ENCODE data around the gene GNB1.
"Not testable (repeated sequence)": the region's sequence is repeated elsewhere in the genome, so short reads cannot be mapped to it uniquely, and the experiment has no call there.

The GNB1 gene

DNA sequence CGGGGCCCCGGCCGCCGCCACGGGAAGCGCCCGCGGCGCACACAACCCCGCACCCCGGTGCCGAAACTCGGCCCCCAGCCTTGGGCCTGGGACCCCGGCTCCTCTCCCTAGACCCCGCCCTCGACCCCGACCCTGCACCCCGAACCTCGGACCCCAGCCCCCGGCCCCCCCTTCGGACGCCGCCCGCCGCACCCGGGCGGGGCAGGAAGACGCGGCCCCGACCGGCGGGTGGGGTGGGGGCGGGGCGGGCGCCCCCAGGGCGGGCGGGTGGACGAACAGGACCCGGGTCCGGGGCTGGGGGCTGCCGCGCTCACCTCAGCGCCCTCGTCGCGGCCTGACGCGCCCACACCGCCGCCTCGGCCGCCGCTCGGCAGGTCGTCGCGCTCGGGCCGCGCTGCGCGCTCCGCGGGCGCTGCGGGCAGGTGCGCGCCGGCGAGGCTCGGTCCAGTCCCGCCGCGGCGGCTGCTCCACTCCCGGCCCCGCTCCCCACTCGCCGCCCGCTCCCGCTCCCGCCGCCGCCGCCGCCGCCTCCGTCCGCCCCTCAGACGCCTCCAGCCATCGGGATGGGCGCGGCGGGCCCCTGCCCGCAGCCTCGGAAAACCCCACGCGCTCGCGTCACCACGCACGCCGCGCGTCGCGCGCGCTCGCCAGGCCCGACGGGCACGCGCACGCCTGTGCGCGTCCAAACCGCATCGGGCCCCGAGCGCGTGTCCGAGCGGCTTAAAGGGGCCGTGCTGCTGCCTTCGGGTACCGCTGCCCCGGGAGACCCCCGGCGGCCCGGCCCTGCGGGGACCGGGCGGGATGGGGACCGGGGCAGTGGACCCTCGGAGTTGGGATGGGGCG is at the start of gene GNB1:
Gene GNB1 (minus strand): TSS at position 582 of the 843 bp plus-strand sequence. CDS start 65,634 bp downstream, outside the sequence.
- DNase-seq (ENCODE audit: low read depth in 2 of 2), result peak; percentile 76 to 81

- no peak for DNase-seq (ENCODE audit: low read depth in 2 of 2)
Measured at GRCh38 chr1:1940123-1940425, 49.2 kb upstream of the GNB1 start.

DNA sequence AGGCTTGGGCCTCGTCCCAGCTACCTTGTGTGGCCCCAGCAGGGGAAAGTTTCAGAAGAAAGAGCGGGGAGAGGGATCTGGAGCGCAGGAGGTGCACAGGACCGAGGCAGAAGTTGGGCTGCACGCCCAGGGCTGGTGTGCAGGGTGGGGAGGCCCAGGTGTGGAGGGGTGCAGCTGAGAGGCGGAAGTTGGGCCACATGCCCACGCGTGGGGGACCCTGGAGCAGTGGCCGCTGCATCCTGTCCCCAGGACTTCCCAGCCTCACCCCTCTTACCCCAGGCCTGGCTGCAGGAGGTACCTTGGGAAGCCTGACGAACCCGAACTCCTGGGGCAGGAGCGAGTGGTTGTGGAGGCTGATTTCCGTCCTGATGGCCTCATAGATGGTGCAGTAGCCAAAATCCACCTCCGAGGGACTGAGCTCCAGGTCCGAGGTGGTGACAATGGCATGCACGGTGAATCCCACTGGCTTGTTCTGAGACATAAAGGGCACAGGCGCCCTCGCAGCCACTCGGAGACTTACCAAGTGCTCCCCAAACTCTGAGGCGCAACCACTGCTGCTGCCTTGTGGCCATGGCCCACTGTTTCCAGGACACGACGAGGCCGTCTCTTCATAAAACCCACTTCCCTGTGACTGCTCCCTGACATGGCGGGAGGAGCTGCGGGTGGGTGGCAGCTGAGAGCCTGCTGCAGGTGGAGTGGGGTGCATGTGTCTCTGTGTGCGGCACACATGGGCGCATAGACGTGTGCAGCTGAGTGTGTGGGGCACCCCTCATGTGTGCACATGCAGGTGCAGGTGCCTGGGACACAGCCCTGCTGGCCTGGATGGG is 48.6 kb upstream of the GNB1 start:
- DNase-seq (ENCODE audit: low read depth in 2 of 2), result no peak

DNA sequence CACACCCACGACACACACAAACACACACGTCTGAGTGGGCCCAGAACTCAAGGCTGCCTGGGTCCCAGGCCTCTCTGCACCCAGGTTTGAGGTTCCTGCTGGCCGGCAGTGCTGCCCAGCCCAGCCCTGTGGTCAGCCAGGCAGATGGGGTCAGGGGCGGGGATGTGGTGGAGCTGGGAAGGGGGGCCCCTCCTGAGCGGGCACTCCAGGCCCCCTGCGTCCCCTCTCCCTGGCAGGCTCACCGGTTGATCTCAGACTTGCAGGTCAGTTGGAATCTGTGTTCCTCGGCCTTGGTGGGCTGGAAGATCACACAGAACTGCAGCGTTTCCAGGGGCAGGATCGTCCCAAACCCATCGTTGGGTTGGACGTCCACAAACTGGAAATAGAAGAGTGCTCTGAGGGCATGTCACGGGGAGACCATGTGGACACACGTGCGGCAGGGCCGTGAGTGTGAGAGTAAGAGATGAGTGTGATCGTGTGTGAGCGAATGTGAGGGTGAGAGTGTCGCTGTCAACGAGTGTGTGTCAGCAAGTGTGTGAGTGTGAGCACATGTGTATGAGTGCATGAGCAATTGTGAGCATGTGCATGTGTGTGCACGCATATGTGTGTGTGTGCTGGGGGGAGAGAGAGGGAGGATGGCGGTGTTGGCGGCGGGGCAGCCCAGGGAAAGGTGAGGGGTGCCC is 47.9 kb upstream of the GNB1 start:
- DNase-seq (ENCODE audit: low read depth in 2 of 2), result no peak

DNA sequence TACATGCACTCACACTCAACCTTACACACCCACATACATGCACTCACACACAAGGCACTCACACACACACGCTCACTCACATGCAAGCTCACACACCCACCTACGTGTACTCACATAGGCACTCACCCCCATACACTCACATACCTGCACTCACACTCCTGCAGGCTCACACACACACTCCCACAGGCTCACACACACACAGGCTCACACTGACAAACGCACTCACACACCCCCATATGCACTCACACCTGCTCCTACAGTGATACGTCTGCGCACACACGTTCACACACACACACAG is 47.3 kb upstream of the GNB1 start:
- no peak for DNase-seq (ENCODE audit: low read depth in 2 of 2)

- no peak for DNase-seq (ENCODE audit: low read depth in 2 of 2)
Measured at GRCh38 chr1:1937549-1938275, 46.8 kb upstream of the GNB1 start.

GRCh38 chr1:1937061-1937460 is 46.2 kb upstream of the GNB1 start:
- no peak for DNase-seq (ENCODE audit: low read depth in 2 of 2)

- DNase-seq (ENCODE audit: low read depth in 2 of 2), result not testable (repeated sequence)
Measured at GRCh38 chr1:1934848-1935247, 44.0 kb upstream of the GNB1 start.

DNA sequence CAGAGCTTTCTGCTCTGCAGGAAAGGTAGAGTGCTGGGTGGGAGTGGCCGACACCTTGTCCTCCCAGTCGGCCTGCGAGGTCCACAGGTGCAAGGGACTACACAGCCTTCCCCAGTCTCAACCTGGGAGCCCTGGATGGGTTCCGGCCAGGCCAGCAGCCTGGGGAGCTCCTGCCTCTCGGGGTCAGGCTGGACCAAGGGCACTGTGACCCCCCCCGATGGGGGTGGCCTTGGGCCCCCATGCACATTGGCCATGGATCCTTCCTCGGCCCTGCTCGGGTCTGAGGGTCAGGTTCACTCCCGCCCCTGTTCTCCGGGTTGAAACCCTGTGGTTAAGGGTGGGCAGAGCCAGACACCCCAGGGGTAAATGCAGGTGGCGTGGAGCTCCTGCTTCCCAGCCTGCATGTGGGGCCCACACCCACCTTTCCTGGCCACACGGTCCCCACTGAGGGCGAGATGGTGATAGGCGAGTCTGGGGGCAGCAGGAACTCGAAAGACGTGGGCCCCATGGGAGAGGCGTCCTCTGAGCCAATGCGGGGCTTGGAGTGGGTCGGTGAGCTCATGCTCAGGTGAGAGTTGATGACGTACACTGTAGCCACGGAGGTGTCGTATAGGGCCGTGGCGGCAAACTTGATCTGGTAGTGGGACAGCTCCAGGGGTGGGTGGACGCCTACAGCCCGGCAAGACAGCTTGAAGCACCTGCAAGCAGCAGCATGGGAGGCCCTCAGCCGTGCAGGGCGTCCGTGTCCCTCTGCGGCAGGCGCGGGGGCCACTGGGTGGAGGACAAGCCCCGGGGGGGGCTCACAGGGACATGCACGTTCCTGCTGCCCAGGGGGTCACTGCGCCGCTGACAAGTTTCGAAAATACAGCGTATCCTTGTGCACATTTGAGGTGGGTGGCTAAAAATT is 39.0 kb upstream of the GNB1 start:
- no peak for DNase-seq (ENCODE audit: low read depth in 2 of 2)

GRCh38 chr1:1929102-1929638 is 38.3 kb upstream of the GNB1 start:
- DNase-seq (ENCODE audit: low read depth in 2 of 2), result no peak

- DNase-seq (ENCODE audit: low read depth in 2 of 2), result no peak
Measured at GRCh38 chr1:1928231-1929101, 37.6 kb upstream of the GNB1 start.

DNA sequence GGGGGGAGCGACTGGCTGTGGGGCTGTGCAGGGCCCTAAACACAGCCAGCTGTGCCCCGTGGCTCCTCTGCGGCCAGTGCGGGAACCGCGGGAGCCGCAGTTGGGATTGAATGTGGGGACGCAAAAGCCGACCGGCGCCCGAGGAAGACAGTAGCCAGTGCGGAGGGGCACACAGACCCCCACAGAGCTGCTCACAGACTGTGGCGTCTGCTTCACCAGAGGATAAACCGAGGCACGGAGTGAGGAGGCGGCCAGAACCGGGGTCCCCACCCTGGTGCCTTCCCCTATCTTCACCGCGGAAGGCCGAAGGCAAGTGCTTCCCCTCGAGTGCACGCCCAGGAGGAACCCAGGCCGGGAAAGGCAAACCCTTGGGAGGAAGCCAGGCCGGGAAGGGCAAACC is 36.9 kb upstream of the GNB1 start:
- no peak for DNase-seq (ENCODE audit: low read depth in 2 of 2)

DNA sequence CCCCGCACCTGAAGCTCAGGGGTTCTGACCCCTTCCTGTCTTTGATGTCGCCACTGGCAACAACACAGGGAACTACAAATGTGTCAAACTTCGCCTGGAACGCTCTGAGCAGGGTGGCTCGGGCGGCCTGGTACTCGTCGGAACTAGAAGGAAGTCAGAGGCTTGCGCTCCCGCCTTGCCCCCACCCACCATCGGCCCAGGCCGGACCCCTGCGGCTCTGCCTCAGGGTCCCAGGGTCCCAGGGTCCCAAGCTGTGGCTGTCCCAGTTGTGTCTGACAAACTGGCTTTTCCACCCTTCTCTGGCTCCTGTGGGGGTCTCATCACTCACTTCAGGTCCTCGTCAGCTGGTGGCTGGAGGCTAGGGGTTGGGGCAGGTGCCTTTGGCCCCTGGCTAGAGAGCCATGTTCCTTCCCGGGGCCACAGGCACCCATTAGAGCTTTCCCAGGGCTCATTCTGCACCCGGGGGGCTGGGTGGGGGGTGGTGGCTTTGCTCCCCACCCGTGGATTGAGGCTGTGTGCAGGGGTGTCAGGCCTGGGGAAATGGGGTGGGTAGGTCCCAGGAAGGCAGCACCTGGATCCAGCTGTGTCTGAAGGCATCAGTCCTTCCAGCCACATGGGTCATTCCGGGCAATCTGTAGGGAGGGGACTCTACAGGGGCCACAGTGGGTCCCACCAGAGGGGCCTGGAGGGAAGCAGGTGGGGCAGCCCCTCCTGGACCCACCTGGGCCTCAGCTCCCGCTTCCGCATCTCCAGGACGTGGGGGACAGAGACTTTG is 36.2 kb upstream of the GNB1 start:
- DNase-seq (ENCODE audit: low read depth in 2 of 2), result no peak

DNA sequence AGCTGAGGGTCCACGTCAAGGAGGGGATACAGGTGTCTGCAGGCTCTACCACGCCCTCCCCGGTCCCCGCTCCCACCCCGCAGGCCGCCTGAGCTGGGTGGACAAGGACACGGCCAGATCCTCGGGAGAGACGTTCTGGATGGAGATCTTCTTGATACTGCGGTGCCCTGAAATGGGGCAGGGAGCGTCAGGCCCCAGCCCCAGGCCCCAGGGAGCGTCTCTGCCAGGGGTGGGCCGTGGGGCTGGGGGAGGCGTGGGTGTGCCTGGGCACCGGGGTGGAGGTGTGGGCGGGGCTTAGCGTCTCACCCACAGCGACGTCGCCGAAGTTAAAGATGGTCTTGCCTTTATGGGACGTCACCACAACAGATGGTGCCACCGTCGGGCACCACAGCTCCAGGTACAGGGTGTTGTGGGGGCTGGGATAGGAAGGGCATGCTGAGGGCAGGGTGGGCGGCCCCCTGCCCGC is 35.5 kb upstream of the GNB1 start:
- DNase-seq (ENCODE audit: low read depth in 2 of 2), result no peak

DNA sequence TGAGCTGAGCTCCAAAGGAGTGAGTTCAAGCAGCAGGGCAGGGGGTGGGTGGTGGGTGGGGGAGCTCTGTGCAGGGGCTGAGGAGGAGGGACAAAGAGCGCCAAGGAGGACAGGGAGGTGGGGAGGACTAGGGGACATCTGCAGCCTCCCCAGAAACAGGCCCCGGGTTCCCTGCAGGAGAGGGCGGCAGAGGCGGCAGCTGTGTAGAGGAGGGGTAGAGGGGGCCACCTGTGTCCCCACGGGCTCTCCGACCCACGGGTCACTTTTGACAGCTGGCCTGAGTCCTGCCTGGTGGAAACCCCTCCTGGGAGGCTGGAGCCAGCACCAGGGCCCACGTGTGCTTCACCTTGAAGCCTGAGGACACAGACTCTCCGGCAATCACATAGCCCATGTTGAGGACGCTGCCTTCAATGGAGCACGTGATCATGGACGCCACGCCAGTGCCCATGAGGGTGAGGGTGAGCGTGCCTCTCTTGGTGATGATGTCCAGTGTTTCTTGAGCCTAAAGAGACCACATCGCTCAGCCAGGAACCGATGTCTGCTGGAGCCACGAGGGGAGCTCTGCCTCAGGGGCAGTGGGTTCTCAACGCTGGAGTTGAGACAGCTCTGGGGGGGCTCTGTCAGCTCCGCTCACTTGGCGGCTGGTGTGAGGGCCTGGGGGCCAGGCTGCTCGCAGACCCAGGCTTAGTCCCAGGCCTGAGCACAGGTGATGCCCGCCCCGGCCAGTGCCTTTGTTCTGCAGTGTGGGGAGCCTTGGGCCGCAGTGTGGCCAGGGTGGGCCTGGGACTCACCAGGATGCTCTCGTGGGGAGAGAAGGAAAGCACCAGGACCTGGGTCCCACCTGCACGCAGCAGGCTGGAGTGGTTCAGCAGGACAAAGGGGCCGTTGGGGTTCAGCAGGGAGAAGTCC is 34.8 kb upstream of the GNB1 start:
- no peak for DNase-seq (ENCODE audit: low read depth in 2 of 2)

DNA sequence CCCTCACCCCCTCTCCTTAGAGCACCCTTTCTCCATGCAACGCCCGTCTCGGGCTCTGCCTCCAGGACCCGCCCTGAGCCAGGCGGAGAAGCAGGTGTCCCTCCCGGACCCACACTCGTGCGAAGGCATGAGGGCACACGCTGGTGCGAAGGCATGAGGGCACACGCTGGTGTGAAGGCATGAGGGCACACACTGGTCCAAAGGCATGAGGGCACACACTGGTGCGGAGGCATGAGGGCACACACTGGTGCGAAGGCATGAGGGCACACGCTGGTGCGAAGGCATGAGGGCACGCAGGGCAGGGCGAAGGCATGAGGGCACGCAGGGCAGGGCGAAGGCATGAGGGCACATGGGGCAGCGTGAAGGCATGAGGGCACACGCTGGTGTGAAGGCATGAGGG is 34.0 kb upstream of the GNB1 start:
- DNase-seq (ENCODE audit: low read depth in 2 of 2), result no peak

DNA sequence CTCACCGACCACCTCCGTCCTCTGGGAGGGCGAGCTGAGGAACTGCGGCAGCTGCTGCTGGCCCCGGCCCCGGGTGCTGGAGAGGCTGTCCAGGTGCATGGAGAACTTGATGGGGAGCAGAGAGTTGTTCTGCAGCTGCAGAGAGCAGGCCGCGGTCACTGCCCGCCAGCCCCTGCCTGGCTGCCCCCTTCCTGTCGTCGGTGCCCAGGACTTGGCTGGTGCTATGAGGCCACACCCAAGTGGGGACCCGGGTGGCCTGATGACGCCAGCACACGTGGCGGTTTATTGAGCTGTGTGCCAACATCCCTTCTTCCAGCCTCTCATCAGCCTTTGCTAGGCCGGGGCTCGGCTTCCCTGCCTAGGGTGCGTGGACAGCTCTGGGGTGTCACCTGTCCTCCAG is 33.5 kb upstream of the GNB1 start:
- DNase-seq (ENCODE audit: low read depth in 2 of 2), result no peak

All from stimulated activated CD8-positive, alpha-beta memory T cell treated with anti-CD3 and anti-CD28 coated beads, Interleukin-2, amount 100 ng/mL, for 1 hour (primary cell).